GM11168 (cell line): Measurements from ENCODE around the gene SHISAL1.
"Not testable (repeated sequence)": the region's sequence is repeated elsewhere in the genome, so short reads cannot be mapped to it uniquely, and the experiment has no call there.

Experiments used
- in situ Hi-C: fragments of 300-500 bp; cut with MboI; formaldehyde crosslinking; loops from one replicate; pipeline ENCODE4 v1.12.0; 2022; ENCODE audit warnings: low sequenced_read_pairs; ENCODE audit not compliant: unreplicated experiment

The SHISAL1 gene

GRCh38 chr22:44329179-44329796 is 16.5 kb upstream of the SHISAL1 start:
- in situ Hi-C loops = no loop called here

DNA sequence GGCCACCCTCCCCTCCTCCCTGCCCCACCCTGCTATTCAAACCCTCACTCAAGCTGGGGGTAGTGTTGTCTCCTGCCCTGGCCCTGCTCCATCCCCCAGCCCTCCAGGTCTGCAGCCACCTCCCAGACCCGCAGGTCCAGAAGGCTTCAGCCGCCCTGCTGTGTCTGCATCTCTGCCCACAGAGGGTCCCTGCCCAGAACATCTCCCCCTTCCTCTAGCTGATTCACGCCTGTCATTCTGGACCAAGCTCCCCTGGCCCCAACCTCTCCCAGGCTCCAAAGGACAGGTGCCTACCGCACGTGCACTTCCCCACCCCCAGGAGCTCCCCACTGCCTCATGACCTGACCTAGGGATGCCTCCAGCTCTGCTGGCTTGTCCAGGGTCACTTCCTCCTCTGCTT is 16.0 kb upstream of the SHISAL1 start:
- in situ Hi-C loops = no loop called here

- in situ Hi-C loops = no loop called here
Measured at GRCh38 chr22:44328326-44328725, 15.6 kb upstream of the SHISAL1 start.

GRCh38 chr22:44326491-44326885 is 13.7 kb upstream of the SHISAL1 start:
- in situ Hi-C loops = no loop called here

- in situ Hi-C loops = no loop called here
Measured at GRCh38 chr22:44325718-44326490, 13.2 kb upstream of the SHISAL1 start.

GRCh38 chr22:44323140-44323790 is 10.5 kb upstream of the SHISAL1 start:
- in situ Hi-C loops = not testable (repeated sequence)

DNA sequence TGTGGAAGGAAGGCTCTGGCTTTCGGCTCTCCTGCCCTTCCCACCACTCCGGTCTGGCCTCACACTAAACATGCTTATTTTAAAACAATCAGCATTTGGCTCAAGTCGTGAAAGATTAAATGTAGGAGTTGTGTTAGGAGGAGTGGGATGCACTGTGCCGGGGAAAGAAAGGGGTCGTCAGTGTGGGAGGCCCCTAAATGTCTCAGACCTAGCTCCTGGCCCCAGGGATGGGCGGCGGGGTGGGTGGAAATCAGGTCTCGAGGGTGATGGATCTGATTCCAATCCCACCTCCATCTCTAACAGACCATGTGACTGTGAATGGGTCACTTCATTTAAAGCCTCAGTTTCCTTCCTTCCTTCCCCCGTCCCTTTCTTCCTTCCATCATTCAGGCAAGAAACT is 6.9 kb upstream of the SHISAL1 start:
- in situ Hi-C loops = no loop called here

DNA sequence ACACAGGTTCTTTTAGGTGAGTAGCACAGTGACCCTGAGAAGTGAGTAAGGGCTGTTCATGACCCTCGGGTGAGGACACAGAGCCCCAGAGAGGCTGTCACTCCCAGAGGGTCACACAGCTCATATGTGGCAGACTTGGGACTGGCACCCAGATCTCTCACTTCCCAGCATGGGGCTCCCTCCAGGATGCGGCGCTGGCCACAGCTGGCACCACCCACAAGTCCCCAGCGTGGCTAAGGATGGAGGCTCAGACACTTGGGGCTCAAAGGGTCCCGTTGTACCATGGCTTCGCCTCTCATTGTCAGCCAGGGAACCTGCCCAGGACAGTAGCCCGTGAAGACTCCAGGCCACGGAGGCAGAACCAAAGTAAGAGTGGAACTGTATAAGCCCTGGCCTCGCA is 6.0 kb upstream of the SHISAL1 start:
- in situ Hi-C loops = no loop called here

GRCh38 chr22:44317886-44318637 is 5.3 kb upstream of the SHISAL1 start:
- in situ Hi-C loops = no loop called here

- in situ Hi-C loops = no loop called here
Measured at GRCh38 chr22:44317123-44317444, 4.3 kb upstream of the SHISAL1 start.

- in situ Hi-C loops = no loop called here
Measured at GRCh38 chr22:44316393-44317122, 3.8 kb upstream of the SHISAL1 start.

- in situ Hi-C loops = no loop called here
Measured at GRCh38 chr22:44314425-44315067, 1.8 kb upstream of the SHISAL1 start.

GRCh38 chr22:44313385-44314006 is 745 bp upstream of the SHISAL1 start:
- in situ Hi-C loops = no loop called here

- in situ Hi-C loops = no loop called here
Measured at GRCh38 chr22:44311855-44312170, 938 bp downstream of the SHISAL1 start.

DNA sequence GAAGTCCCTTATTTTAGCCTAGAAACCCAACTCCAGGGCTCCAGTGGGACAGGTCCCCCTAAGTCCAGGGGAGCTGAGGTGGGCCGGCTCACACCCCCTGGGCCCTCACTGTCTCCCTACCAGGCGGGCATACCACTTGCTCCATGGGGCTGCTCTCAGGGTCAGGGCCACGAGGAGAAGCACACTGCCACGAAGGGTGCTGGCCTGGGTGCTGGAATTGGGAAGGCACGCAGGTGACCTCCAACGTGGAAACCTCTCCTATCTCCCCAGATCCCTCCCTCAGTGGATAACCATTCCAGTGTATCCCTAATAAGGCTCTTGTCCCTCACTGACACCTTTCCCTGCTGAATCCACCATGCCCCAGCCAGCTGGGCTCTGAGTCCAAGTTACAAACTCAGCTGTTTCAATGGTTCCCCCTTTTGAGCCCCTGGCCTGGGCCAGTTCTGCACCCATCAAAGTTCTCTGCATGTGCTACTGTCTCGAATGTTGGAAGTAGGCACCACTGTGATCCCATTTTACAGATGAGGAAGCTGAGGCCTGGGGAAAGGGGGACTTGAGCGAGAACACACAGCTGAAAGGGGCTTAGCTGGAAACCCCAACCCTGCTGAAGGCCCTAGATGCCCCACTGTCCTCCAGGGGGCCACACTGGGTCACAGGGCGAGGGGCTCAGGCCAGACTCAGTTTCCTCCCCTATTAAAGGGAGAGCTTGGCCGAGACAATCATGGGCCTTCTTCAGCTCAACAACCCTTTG is 1.5 kb downstream of the SHISAL1 start:
- in situ Hi-C loops = no loop called here

DNA sequence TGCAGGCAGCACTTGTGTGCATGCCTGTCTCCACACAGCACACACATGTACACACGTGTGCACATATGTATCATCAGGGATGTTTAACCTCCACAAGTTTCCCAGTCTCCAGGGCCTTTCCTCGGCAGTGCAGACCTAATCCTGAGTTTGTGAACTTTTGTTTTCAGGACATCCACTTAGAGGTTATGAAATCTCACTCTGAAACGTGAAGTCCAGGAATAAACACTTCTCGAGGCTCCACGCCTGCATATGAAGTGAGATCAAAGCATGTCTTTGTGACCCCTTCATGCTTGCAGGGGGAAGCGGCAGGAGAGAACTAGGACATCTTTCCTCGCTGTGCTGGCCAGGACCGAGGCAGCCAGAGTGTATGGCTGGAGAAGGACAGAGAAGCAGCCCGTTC is 3.1 kb downstream of the SHISAL1 start:
- in situ Hi-C loops = no loop called here

DNA sequence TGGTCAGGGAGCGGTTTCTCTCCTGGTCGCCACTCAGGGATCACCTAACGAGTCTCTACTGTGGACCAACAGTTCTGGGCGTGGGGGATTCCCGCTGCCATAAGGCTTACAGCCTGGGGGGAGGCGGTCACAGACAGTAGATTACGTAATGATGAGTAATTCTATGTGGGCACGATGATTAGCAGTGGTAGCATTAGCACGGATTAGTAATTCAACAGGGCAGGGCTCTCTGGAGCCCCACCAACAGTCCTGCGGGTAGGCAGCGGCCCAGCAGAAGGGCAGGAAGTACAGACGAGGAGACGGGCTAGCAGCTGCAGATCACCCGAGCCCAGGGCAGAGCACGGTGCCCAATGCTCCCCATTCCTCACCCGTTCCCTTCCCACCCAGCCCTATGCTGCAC is 3.6 kb downstream of the SHISAL1 start:
- in situ Hi-C loops = no loop called here

DNA sequence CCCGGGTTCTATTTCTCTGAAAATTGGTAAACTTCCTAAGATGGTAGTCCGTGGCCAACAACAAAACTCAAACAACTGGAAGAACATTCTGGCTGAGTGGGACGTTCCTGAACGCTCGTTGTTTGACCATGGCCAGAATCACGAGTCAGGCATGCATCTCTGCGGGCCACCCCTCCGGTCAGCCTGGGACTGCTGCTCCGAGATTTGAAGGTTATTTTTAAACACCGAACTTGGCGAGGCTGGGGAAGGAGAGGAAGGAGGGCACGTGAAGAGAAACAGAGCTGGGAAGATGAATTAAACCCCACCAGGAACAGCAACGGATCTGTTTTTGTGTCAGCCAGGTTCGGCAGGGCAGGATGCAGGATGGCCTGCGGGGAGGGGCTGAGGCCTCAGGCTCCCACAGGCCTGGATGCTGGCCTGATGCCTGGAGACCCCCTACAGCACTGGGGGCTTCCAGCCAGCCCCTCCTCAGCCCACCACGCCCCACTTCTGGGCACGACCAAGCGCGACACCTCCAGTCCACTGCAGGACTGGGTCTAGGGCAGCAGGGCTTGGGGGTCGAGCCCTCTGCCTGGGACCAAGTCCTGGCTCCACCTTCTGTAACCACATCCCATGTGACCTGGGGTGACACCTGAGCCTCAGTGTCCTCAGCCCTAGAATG is 5.1 kb downstream of the SHISAL1 start:
- in situ Hi-C loops = no loop called here
